K562 (cell line): ENCODE data around the gene DVL3. TPM values are rescaled to one million over a fixed set of nuclear protein-coding genes. Genes with fewer than 3 reads are reported as not detected.
A peak's percentile ranks its signal among the peaks of the same experiment; 100 is the strongest.

ENCODE experiments used
- DMBX1 ChIP-seq: fragments of 250-450 bp; sonication (Bioruptor Pico); IDR thresholded peaks from 2 replicates; pipeline ENCODE4 v1.8.0; 2022; ENCODE audit warnings: inconsistent platforms, mild to moderate bottlenecking, moderate library complexity, borderline replicate concordance
- E2F4 ChIP-seq: sonication (generic); formaldehyde crosslinking; IDR thresholded peaks from 2 replicates; pipeline ENCODE4 v1.8.0; 2022; ENCODE audit warnings: mild to moderate bottlenecking, low read depth, missing genetic modification reagents
- HINFP ChIP-seq: fragments of 450-650 bp; conservative IDR thresholded peaks from 2 replicates; pipeline ENCODE4 v1.6.1; 2016; ENCODE audit warnings: missing genetic modification characterization, low read depth, mild to moderate bottlenecking, control low read depth, missing compliant biosample characterization
- HSF4 ChIP-seq: fragments of 250-450 bp; sonication (Bioruptor Pico); IDR thresholded peaks from 2 replicates; pipeline ENCODE4 v2.1.2; 2022; ENCODE audit warnings: mild to moderate bottlenecking, moderate library complexity, borderline replicate concordance
- KAT7 ChIP-seq: sonication (generic); formaldehyde crosslinking; IDR thresholded peaks from 2 replicates; pipeline ENCODE4 v1.8.0; 2022; ENCODE audit warnings: missing genetic modification reagents, mild to moderate bottlenecking, borderline replicate concordance
- L3MBTL2 ChIP-seq: fragments of 450-650 bp; IDR thresholded peaks from 2 replicates; pipeline ENCODE4 v1.6.1; 2016; ENCODE audit warnings: mild to moderate bottlenecking, moderate library complexity
- RAD21 ChIP-seq, 2 experiments: fragments of 250-450 bp in 1 of 2; fragments of 450-650 bp in 1 of 2; sonication (Bioruptor Pico) in 1 of 2; formaldehyde crosslinking in 1 of 2; IDR thresholded peaks in 1 of 2; conservative IDR thresholded peaks in 1 of 2; 2 replicates each; pipeline versions ENCODE4 v1.4.0 to v1.8.0; 2020 to 2022; ENCODE audit warnings: mild to moderate bottlenecking in 2 of 2, moderate library complexity in 1 of 2
- REST ChIP-seq, 2 experiments: fragments of 450-650 bp; formaldehyde crosslinking in 1 of 2; IDR thresholded peaks; 2 replicates each; pipeline versions ENCODE4 v1.4.0 to v1.6.1; 2014 to 2020; ENCODE audit warnings: mild to moderate bottlenecking in 2 of 2, borderline replicate concordance in 1 of 2, low read depth in 1 of 2
- SMAD4 ChIP-seq: fragments of 250-450 bp; sonication (Bioruptor Pico); conservative IDR thresholded peaks from 2 replicates; pipeline ENCODE4 v1.8.0; 2021; ENCODE audit warnings: inconsistent platforms, mild to moderate bottlenecking, moderate library complexity
- polyA plus RNA-seq, 8 experiments: library from polyadenylated mRNA; depleted of rRNA in 4 of 8; stranded (reverse) in 5 of 8; unstranded in 3 of 8; fragments of >200 nt; fragmentation: Nextera tagmentation in 2 of 8; fragmentation: Illumina TruSeq in 1 of 8; extraction: Ambion mirVana in 2 of 8; extraction: Trizol in 1 of 8; gene quantifications; 2 replicates each; pipeline versions ENCODE4 v1.2.1 to v1.2.3, GENCODE V29; 2011 to 2014; ENCODE audit warnings: inconsistent platforms in 1 of 8, missing spikeins in 1 of 8
- total RNA-seq, 7 experiments: library from RNA; depleted of rRNA in 6 of 7; stranded (reverse); fragments of >200 nt in 6 of 7; fragmentation: Illumina TruSeq in 2 of 7; extraction: Trizol in 2 of 7; gene quantifications; 2 replicates each; pipeline versions ENCODE4 v1.2.1 to v1.2.3, GENCODE V29; 2011 to 2021; ENCODE audit warnings: low replicate concordance in 1 of 7

DVL3 gene
- total and polyA plus RNA-seq, 9 of the 15 experiments (the other 6 are each of a cell fraction or from before 2014, with no cell fraction given): 3.1 to 57.9 (median 20.1) TPM

- TF ChIP-seq L3MBTL2 (peak; percentile 99), E2F4 (CRISPR knock-in tag) (0 out of 2 replicates have a peak, but pooled peaks have one; percentile 49), HINFP (no peak), HSF4 (CRISPR knock-in tag) (no peak), DMBX1 (CRISPR knock-in tag) (peak; percentile 49; the same call in 1 of the 2 replicates), REST (IDR thresholded peaks at IDR 0.05; ENCODE audit: borderline replicate concordance) (0 out of 2 replicates have a peak, but pooled peaks have one; percentile 32), REST (CRISPR knock-in tag; IDR thresholded peaks at IDR 0.05; ENCODE audit: low read depth) (peak; percentile 36; the same call in 1 of the 2 replicates), SMAD4 (CRISPR knock-in tag) (peak; percentile 66; the same call in 1 of the 2 replicates), RAD21 (CRISPR knock-in tag; conservative IDR thresholded peaks at IDR 0.05 in 1 of 2, IDR thresholded peaks at IDR 0.05 in 1 of 2) (peak in 1 of 2 experiments; percentile 14; a peak in 1 of 4 replicates), KAT7 (peak; percentile 66; the same call in 1 of the 2 replicates)
These were observed 21.1 kb upstream of the DVL3 start (continued) for GRCh38 chr3:184133840-184134745.
